Lung (tissue), 12 donors: ENCODE results near the gene PCNT. TPM values are rescaled to one million over a fixed set of nuclear protein-coding genes. Genes with fewer than 3 reads are reported as not detected.
"Not testable (repeated sequence)": the region's sequence is repeated elsewhere in the genome, so short reads cannot be mapped to it uniquely, and the experiment has no call there.

Experiments
- ATAC-seq: fragments of 200-7000 bp; cut with Tn5 transposase; one replicate; pipeline ENCODE4 v1.9.1; 2020; ENCODE audit warnings: moderate number of reproducible peaks; ENCODE audit not compliant: insufficient read depth, low FRiP score
- DNase-seq, 3 donors: peaks; one replicate each; pipeline ENCODE4 v3.0.0-alpha.2; 2013 to 2017
- H3K27ac ChIP-seq, 2 donors: one replicate each; pipeline ENCODE4 v1.5.1; 2013; ENCODE audit warnings: mild to moderate bottlenecking in 2 of 2, moderate library complexity in 2 of 2, control low read depth in 1 of 2, inconsistent platforms in 1 of 2, low read depth in 1 of 2, low read length in 1 of 2
- H3K27me3 ChIP-seq, 3 donors: one replicate each; pipeline ENCODE4 v1.5.1; 2013; ENCODE audit warnings: low read length in 2 of 3; ENCODE audit not compliant: control insufficient read depth in 3 of 3, insufficient read depth in 3 of 3
- H3K36me3 ChIP-seq, 4 donors: one replicate each; pipeline ENCODE4 v1.5.1; 2013; ENCODE audit warnings: low read length in 4 of 4, mild to moderate bottlenecking in 1 of 4, moderate library complexity in 1 of 4; ENCODE audit not compliant: control insufficient read depth in 4 of 4, insufficient read depth in 4 of 4
- H3K4me1 ChIP-seq, 5 donors: one replicate each; pipeline ENCODE4 v1.5.1; 2013; ENCODE audit warnings: low read length in 5 of 5, mild to moderate bottlenecking in 2 of 5, moderate library complexity in 1 of 5; ENCODE audit not compliant: control insufficient read depth in 5 of 5, insufficient read depth in 5 of 5
- H3K4me3 ChIP-seq: one replicate; pipeline ENCODE4 v1.5.1; 2013; ENCODE audit warnings: mild to moderate bottlenecking, control low read depth, moderate library complexity
- H3K9ac ChIP-seq, 2 donors: one replicate each; pipeline ENCODE4 v1.5.1; 2013; ENCODE audit warnings: low read length in 2 of 2, control low read depth in 1 of 2; ENCODE audit not compliant: insufficient read depth in 1 of 2
- H3K9me3 ChIP-seq, 4 donors: one replicate each; pipeline ENCODE4 v1.5.1; 2013; ENCODE audit warnings: low read length in 3 of 4, mild to moderate bottlenecking in 1 of 4, moderate library complexity in 1 of 4; ENCODE audit not compliant: control insufficient read depth in 4 of 4, insufficient read depth in 3 of 4
- WGBS, 2 donors: extraction: QIAGEN DNeasy Blood & Tissue Kit; methylation state at CpG; one replicate each; pipeline ENCODE4 v1.1.7; 2013; 5-methylcytosine and 5-hydroxymethylcytosine counted together
- polyA plus RNA-seq, 2 donors: library from polyadenylated mRNA; stranded (reverse); fragments of 200-250 nt; gene quantifications; one replicate each; pipeline ENCODE4 v1.2.1, GENCODE V29; 2013
- total RNA-seq, 2 donors: library from RNA; depleted of rRNA in 1 of 2; stranded (reverse); fragments of >200 nt in 1 of 2; gene quantifications; one replicate each; pipeline ENCODE4 v1.2.1, GENCODE V29; 2014 to 2021
- TF ChIP-seq, protein P1 (sequence below): IDR thresholded peaks from 2 replicates; pipeline ENCODE4 v1.5.1; 2012; ENCODE audit warnings: mild to moderate bottlenecking; ENCODE audit errors: control extremely low read depth, extremely low read depth
- donor health status: control.
- donor health status: control.
- donor health status: Bipolar disorder and iron deficiency.
- donor health status: healthy.
- donor health status: DM: yes; HTN: yes; CAD: no.

PCNT gene
- total and polyA plus RNA-seq, 4 donors: 9.8 to 37.2 (median 18.5) TPM

GRCh38 chr21:46401186-46401910 lies 77.4 kb downstream of the PCNT start:
- Histone ChIP-seq H3K27me3 (no peaks in the 10 kb centered on the region), H3K4me1 (no peaks in the 10 kb centered on the region), H3K9me3 (no peaks in the 10 kb centered on the region), H3K4me3 (no peak overlapping the region), H3K27ac (no peak overlapping the region), H3K36me3 (peaks cover 14 to 35% (median 20%) of the 10 kb centered on the region in 4 donors), H3K9ac (no peak overlapping the region)
- no peak for DNase-seq
- 96 to 97% methylated on average over 13 of the region's 13 CpGs for WGBS, 2 donors
- ATAC-seq: no peak
- TF ChIP-seq, protein P1, sequence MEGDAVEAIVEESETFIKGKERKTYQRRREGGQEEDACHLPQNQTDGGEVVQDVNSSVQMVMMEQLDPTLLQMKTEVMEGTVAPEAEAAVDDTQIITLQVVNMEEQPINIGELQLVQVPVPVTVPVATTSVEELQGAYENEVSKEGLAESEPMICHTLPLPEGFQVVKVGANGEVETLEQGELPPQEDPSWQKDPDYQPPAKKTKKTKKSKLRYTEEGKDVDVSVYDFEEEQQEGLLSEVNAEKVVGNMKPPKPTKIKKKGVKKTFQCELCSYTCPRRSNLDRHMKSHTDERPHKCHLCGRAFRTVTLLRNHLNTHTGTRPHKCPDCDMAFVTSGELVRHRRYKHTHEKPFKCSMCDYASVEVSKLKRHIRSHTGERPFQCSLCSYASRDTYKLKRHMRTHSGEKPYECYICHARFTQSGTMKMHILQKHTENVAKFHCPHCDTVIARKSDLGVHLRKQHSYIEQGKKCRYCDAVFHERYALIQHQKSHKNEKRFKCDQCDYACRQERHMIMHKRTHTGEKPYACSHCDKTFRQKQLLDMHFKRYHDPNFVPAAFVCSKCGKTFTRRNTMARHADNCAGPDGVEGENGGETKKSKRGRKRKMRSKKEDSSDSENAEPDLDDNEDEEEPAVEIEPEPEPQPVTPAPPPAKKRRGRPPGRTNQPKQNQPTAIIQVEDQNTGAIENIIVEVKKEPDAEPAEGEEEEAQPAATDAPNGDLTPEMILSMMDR: no peak

- no peak overlapping the region for H3K27ac ChIP-seq
- TF ChIP-seq, protein P1: no peak
- WGBS, 2 donors: 92% methylated on average over 15 of the region's 15 CpGs
- no peak overlapping the region for H3K9ac ChIP-seq
- no peaks in the 10 kb centered on the region for H3K4me1 ChIP-seq
- DNase-seq: no peak
- ATAC-seq: no peak
- no peaks in the 10 kb centered on the region for H3K27me3 ChIP-seq
- H3K4me3 ChIP-seq: no peak overlapping the region
- H3K36me3 ChIP-seq: peaks cover 14 to 28% (median 16%) of the 10 kb centered on the region in 4 donors
- H3K9me3 ChIP-seq: no peaks in the 10 kb centered on the region
Observed at GRCh38 chr21:46402421-46402820, 78.5 kb downstream of the PCNT start.

DNA sequence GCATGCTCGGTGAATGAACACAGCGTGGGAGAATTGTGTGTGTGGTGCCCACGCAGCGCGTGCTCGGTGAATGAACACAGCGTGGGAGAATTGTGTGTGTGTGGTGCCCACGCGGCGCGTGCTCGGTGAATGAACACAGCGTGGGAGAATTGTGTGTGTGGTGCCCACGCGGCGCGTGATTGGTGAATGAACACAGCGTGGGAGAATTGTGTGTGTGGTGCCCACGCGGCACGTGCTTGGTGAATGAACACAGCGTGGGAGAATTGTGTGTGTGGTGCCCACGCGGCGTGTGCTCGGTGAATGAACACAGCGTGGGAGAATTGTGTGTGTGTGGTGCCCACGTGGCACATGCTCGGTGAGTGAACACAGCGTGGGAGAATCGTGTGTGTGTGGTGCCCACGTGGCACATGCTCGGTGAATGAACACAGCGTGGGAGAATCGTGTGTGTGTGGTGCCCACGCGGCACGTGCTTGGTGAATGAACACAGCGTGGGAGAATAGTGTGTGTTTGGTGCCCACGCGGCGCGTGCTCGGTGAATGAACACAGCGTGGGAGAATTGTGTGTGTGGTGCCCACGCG lies 79.4 kb downstream of the PCNT start:
- H3K4me1 ChIP-seq, ATAC-seq, H3K27ac ChIP-seq, H3K9me3 ChIP-seq, DNase-seq, H3K27me3 ChIP-seq, H3K4me3 ChIP-seq, H3K9ac ChIP-seq: not testable (repeated sequence)
- WGBS, 2 donors: 96 to 98% methylated on average over 47 of the region's 47 CpGs
- peaks cover 11 to 19% (median 14%) of the 10 kb centered on the region in 4 donors for H3K36me3 ChIP-seq

DNA sequence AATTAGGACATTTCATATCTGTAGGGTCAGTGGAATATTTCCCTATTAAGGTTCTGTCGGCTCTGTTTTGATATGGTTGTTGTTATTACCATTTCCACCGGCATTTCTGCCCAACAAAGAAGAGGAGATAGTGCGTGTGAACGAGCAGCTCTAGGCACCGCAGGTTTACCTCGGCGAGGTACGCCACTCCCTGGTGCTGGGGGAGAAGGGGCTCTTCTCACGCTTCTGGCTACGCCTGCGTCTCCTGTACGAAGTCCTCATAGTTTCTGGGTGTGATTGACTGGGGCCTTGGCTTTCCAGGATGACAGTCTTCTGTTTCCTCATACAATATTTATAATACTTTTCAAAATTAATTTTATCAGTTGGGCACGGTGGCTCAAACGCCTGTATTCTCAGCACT lies 80.3 kb downstream of the PCNT start:
- no peak overlapping the region for H3K4me3 ChIP-seq
- H3K27ac ChIP-seq: no peak overlapping the region
- peaks cover 10 to 14% (median 11%) of the 10 kb centered on the region in 4 donors for H3K36me3 ChIP-seq
- no peak for ATAC-seq
- DNase-seq: no peak
- no peaks in the 10 kb centered on the region for H3K27me3 ChIP-seq
- no peaks in the 10 kb centered on the region for H3K4me1 ChIP-seq
- WGBS, 2 donors: 95 to 96% methylated on average over 14 of the region's 14 CpGs
- TF ChIP-seq, protein P1: no peak
- H3K9me3 ChIP-seq: no peaks in the 10 kb centered on the region
- H3K9ac ChIP-seq: no peak overlapping the region
